Measurements from ENCODE around the gene MAMLD1. TPM values are rescaled to one million over a fixed set of nuclear protein-coding genes. Genes with fewer than 3 reads are reported as not detected.

MAMLD1 gene
- total and polyA plus RNA-seq, 2 donors (not counting 3 experiments of a cell fraction or from before 2014, with no cell fraction given), result 2.5 to 5.6 TPM

DNA sequence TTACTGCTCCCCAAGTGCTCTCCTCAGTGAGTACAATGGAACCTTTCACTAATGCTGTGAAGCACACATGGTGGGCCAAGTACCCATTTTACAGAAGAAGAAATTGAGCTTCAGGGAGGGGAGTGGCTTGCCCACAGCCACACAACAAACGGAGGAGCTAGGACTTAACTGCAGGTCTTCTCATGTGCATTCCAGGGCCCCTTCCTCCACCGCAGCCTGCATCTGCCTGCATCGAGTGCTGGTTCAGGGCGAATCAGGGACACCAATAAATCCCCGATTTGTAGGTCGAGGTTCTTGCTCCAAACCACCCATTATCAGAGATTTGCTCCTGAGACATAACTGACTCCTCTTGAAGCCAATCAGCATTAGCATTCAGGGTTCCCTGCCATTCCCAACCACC, 100.9 kb downstream of the MAMLD1 start:
- POLR2A ChIA-PET, result no interaction called here
- FAIRE-seq, result no peak
- H3K9ac ChIP-seq (replicated peaks; ENCODE audit: extremely low read depth, insufficient read depth, low read length), result no peak overlapping the region
- no peak overlapping the region for H3K27ac ChIP-seq (ENCODE audit: insufficient read depth, low read depth, low read length)
- no peak overlapping the region for H3K4me2 ChIP-seq (ENCODE audit: insufficient read depth, low read length)
- no peaks in the 10 kb centered on the region for H3K36me3 ChIP-seq (ENCODE audit: control insufficient read depth in 2 of 2, extremely low read depth in 1 of 2, insufficient read depth in 2 of 2, low read length in 2 of 2)
- no peak overlapping the region for H2AFZ ChIP-seq (ENCODE audit: low read depth, low read length)
- no TSS peak for BruUV-seq (replicated peaks)
- CTCF ChIA-PET, result no interaction called here
- intact Hi-C loops (cut with micrococcal nuclease) (no loop called here), dilution Hi-C loops (cut with MboI; ENCODE audit: extremely low pct_ligation_motif_present, low sequenced_read_pairs) (no loop called here)
- H3K79me2 ChIP-seq (ENCODE audit: control insufficient read depth, insufficient read depth, low read length), result no peaks in the 10 kb centered on the region
- H4K20me1 ChIP-seq (replicated peaks; ENCODE audit: control insufficient read depth, extremely low read depth, insufficient read depth, low read length), result no peaks in the 10 kb centered on the region
- TF ChIP-seq, protein P1, sequence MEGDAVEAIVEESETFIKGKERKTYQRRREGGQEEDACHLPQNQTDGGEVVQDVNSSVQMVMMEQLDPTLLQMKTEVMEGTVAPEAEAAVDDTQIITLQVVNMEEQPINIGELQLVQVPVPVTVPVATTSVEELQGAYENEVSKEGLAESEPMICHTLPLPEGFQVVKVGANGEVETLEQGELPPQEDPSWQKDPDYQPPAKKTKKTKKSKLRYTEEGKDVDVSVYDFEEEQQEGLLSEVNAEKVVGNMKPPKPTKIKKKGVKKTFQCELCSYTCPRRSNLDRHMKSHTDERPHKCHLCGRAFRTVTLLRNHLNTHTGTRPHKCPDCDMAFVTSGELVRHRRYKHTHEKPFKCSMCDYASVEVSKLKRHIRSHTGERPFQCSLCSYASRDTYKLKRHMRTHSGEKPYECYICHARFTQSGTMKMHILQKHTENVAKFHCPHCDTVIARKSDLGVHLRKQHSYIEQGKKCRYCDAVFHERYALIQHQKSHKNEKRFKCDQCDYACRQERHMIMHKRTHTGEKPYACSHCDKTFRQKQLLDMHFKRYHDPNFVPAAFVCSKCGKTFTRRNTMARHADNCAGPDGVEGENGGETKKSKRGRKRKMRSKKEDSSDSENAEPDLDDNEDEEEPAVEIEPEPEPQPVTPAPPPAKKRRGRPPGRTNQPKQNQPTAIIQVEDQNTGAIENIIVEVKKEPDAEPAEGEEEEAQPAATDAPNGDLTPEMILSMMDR (IDR thresholded peaks at IDR 0.05; ENCODE audit: extremely low read depth in 1 of 2, insufficient read depth in 1 of 2, low read depth in 1 of 2, low read length in 2 of 2), result no peak
- TF ChIP-seq GATA2 (IDR thresholded peaks at IDR 0.05; ENCODE audit: insufficient read depth, insufficient read length, low read depth, low read length) (no peak), MYC (IDR thresholded peaks at IDR 0.05; ENCODE audit: low read depth, low read length) (no peak), EZH2 (IDR thresholded peaks at IDR 0.05; ENCODE audit: borderline replicate concordance, low read depth, low read length, severe bottlenecking) (no peak), POLR2AphosphoS5 (IDR thresholded peaks at IDR 0.05; ENCODE audit: insufficient read depth, low read depth, low read length) (no peak), POLR2A (IDR thresholded peaks at IDR 0.05; ENCODE audit: low read depth, low read length) (no peak), JUN (IDR thresholded peaks at IDR 0.05; ENCODE audit: borderline replicate concordance, insufficient read depth, insufficient read length, low read depth) (no peak), FOS (IDR thresholded peaks at IDR 0.05; ENCODE audit: borderline replicate concordance, insufficient read depth, low read length) (no peak)
- TF ChIP-seq, protein P2, sequence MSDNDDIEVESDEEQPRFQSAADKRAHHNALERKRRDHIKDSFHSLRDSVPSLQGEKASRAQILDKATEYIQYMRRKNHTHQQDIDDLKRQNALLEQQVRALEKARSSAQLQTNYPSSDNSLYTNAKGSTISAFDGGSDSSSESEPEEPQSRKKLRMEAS (IDR thresholded peaks at IDR 0.05; ENCODE audit: insufficient read depth, insufficient read length), result no peak
- DNase-seq (ENCODE audit: low read depth, low spot score), result no peak
- no peaks in the 10 kb centered on the region for H3K27me3 ChIP-seq (ENCODE audit: control insufficient read depth in 2 of 2, insufficient read depth in 2 of 2, low read length in 2 of 2)
- H3K9me1 ChIP-seq (replicated peaks; ENCODE audit: control insufficient read depth, extremely low read depth, insufficient read depth, low read length), result no peaks in the 10 kb centered on the region
- no peaks in the 10 kb centered on the region for H3K4me1 ChIP-seq (ENCODE audit: control insufficient read depth, extremely low read depth, insufficient read depth, low read length)
- no peaks in the 10 kb centered on the region for H3K9me3 ChIP-seq (replicated peaks; ENCODE audit: control insufficient read depth, insufficient read depth, low read length)
- no peak overlapping the region for H3K4me3 ChIP-seq (replicated peaks in 1 of 3; ENCODE audit: insufficient read depth in 1 of 3, low read depth in 1 of 3, low read length in 3 of 3)

Measured in endothelial cell of umbilical vein (primary cell).